Natural killer cell (primary cell): ENCODE results near the gene CCNL2. TPM values are rescaled to one million over a fixed set of nuclear protein-coding genes. Genes with fewer than 3 reads are reported as not detected.

Source experiments
- ATAC-seq, 3 donors: fragments of 150-1000 bp in 2 of 3; fragments of 200-7000 bp in 1 of 3; cut with Tn5 transposase; 1 replicate in 1 of 3; 2 replicates in 2 of 3; pipeline ENCODE4 v1.10.0; 2021; ENCODE audit warnings: mild to moderate bottlenecking in 2 of 3, moderate library complexity in 2 of 3
- DNase-seq, 2 donors: peaks; one replicate each; pipeline versions ENCODE4 v3.0.0 to v3.0.0-alpha.2; 2013 to 2021; ENCODE audit warnings: mixed read lengths in 1 of 2
- H3K27ac ChIP-seq: one replicate; pipeline ENCODE4 v1.5.1; 2013; ENCODE audit warnings: mild to moderate bottlenecking, low read length
- H3K27me3 ChIP-seq: one replicate; pipeline ENCODE4 v1.6.1; 2013; ENCODE audit warnings: low read length; ENCODE audit not compliant: control insufficient read depth, insufficient read depth
- H3K36me3 ChIP-seq: one replicate; pipeline ENCODE4 v1.6.1; 2013; ENCODE audit warnings: low read length; ENCODE audit not compliant: control insufficient read depth, insufficient read depth
- H3K4me1 ChIP-seq: one replicate; pipeline ENCODE4 v1.6.1; 2013; ENCODE audit warnings: low read length; ENCODE audit not compliant: control insufficient read depth, insufficient read depth
- H3K4me3 ChIP-seq: one replicate; pipeline ENCODE4 v1.5.1; 2013; ENCODE audit warnings: low read length
- H3K9me3 ChIP-seq: one replicate; pipeline ENCODE4 v1.6.1; 2013; ENCODE audit warnings: low read length; ENCODE audit not compliant: control insufficient read depth, insufficient read depth
- H3K27ac Mint-ChIP-seq, 2 donors: one replicate each; pipeline ENCODE4 v1.8.0; 2022; ENCODE audit warnings: mild to moderate bottlenecking in 2 of 2, mixed read lengths in 2 of 2, moderate library complexity in 1 of 2
- H3K27me3 Mint-ChIP-seq, 2 donors: one replicate each; pipeline ENCODE4 v1.8.0; 2022; ENCODE audit warnings: low read depth in 2 of 2, mixed read lengths in 2 of 2
- H3K36me3 Mint-ChIP-seq: one replicate; pipeline ENCODE4 v1.8.0; 2022; ENCODE audit warnings: mixed read lengths
- H3K4me1 Mint-ChIP-seq, 2 donors: one replicate each; pipeline ENCODE4 v1.8.0; 2022; ENCODE audit warnings: mixed read lengths in 2 of 2
- H3K4me3 Mint-ChIP-seq: one replicate; pipeline ENCODE4 v1.8.0; 2022; ENCODE audit warnings: mild to moderate bottlenecking, moderate library complexity, mixed read lengths
- H3K9me3 Mint-ChIP-seq, 2 donors: one replicate each; pipeline ENCODE4 v1.8.0; 2022; ENCODE audit warnings: mixed read lengths in 2 of 2
- CTCF ChIP-seq: fragments of 200-600 bp; IDR thresholded peaks from one replicate; pipeline ENCODE4 v1.8.0; 2022; ENCODE audit warnings: antibody characterized with exemption
- WGBS: methylation state at CpG from one replicate; pipeline ENCODE4 v1.1.7; 2013; ENCODE audit warnings: missing lambda C conversion rate; ENCODE audit not compliant: insufficient coverage; 5-methylcytosine and 5-hydroxymethylcytosine counted together
- intact Hi-C: fragments of 100-400 bp; cut with micrococcal nuclease; formaldehyde crosslinking; loops from one replicate; pipeline ENCODE4 v1.14.2; 2022
- total RNA-seq, 4 donors: library from RNA; stranded (reverse); fragments of 120-200 nt in 1 of 4; gene quantifications; one replicate each; pipeline versions ENCODE4 v1.2.3 to v1.2.4, GENCODE V29; 2013 to 2022

CCNL2 gene
- total RNA-seq, 3 donors from 2014 or later (not counting 1 experiment from before 2014, with no cell fraction given), result 253 to 281 (median 274) TPM

GRCh38 chr1:1380860-1381259 is 18.3 kb downstream of the CCNL2 start:
- DNase-seq, result no peak
- H3K27ac Mint-ChIP-seq, result no peak overlapping the region
- H3K9me3 ChIP-seq, result no peaks in the 10 kb centered on the region
- ATAC-seq, result no peak
- H3K27ac ChIP-seq, result no peak overlapping the region
- no peak overlapping the region for H3K4me3 ChIP-seq
- H3K4me1 ChIP-seq, result peaks cover 3% of the 10 kb centered on the region
- intact Hi-C loops, result no loop called here
- no peak for TF ChIP-seq CTCF
- 96% methylated on average over 16 of the region's 16 CpGs for WGBS
- H3K27me3 Mint-ChIP-seq, result no peaks in the 10 kb centered on the region
- H3K36me3 Mint-ChIP-seq, result no peaks in the 10 kb centered on the region
- H3K27me3 ChIP-seq, result no peaks in the 10 kb centered on the region
- no peak overlapping the region for H3K4me3 Mint-ChIP-seq
- no peaks in the 10 kb centered on the region for H3K9me3 Mint-ChIP-seq
- no peaks in the 10 kb centered on the region for H3K4me1 Mint-ChIP-seq
- H3K36me3 ChIP-seq, result peaks cover 4% of the 10 kb centered on the region

GRCh38 chr1:1377540-1378205 is 21.5 kb downstream of the CCNL2 start:
- WGBS, result 95% methylated on average over 13 of the region's 16 CpGs

GRCh38 chr1:1376551-1377226 is 22.4 kb downstream of the CCNL2 start:
- Histone ChIP-seq H3K4me1 (peaks cover 36% of the 10 kb centered on the region), H3K4me3 (no peak overlapping the region), H3K36me3 (peaks cover 9% of the 10 kb centered on the region), H3K9me3 (no peaks in the 10 kb centered on the region), H3K27ac (no peak overlapping the region), H3K27me3 (no peaks in the 10 kb centered on the region)
- peak overlapping the region; percentile 97 to 98 for H3K27ac Mint-ChIP-seq
- no peak for DNase-seq
- intact Hi-C loops, result no loop called here
- H3K36me3 Mint-ChIP-seq, result no peaks in the 10 kb centered on the region
- peak overlapping the region; percentile 21 for H3K4me3 Mint-ChIP-seq
- H3K4me1 Mint-ChIP-seq, result peaks cover 10 to 20% of the 10 kb centered on the region in 2 donors
- WGBS, result 98% methylated on average over 9 of the region's 10 CpGs
- no peak for ATAC-seq
- H3K27me3 Mint-ChIP-seq, result no peaks in the 10 kb centered on the region
- TF ChIP-seq CTCF, result no peak
- no peaks in the 10 kb centered on the region for H3K9me3 Mint-ChIP-seq

More at GRCh38 chr1:1377540-1378205, 21.5 kb downstream of the CCNL2 start:
- TF ChIP-seq CTCF, result no peak
- peaks cover 9% of the 10 kb centered on the region for H3K36me3 ChIP-seq
- Mint-ChIP-seq H3K27ac (no peak overlapping the region), H3K9me3 (no peaks in the 10 kb centered on the region), H3K27me3 (no peaks in the 10 kb centered on the region), H3K4me3 (no peak overlapping the region), H3K36me3 (no peaks in the 10 kb centered on the region), H3K4me1 (peaks cover 5 to 16% of the 10 kb centered on the region in 2 donors)
- H3K9me3 ChIP-seq, result no peaks in the 10 kb centered on the region
- ATAC-seq (no peak), DNase-seq (no peak)
- no peaks in the 10 kb centered on the region for H3K27me3 ChIP-seq
- H3K4me1 ChIP-seq, result peaks cover 27% of the 10 kb centered on the region
- H3K4me3 ChIP-seq, result no peak overlapping the region
- H3K27ac ChIP-seq, result no peak overlapping the region
- intact Hi-C loops, result no loop called here
